ENCODE data around the gene HCN3. TPM values are rescaled to one million over a fixed set of nuclear protein-coding genes. Genes with fewer than 3 reads are reported as not detected.

HCN3 gene
- total RNA-seq, 1 experiment from 2014 or later, result 7.3 TPM

- TF ChIP-seq, protein P1, sequence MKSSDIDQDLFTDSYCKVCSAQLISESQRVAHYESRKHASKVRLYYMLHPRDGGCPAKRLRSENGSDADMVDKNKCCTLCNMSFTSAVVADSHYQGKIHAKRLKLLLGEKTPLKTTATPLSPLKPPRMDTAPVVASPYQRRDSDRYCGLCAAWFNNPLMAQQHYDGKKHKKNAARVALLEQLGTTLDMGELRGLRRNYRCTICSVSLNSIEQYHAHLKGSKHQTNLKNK (CRISPR knock-in tag; IDR thresholded peaks at IDR 0.05), result no peak
Observed at GRCh38 chr1:155267373-155267772, 9.9 kb upstream of the HCN3 start (continued).

DNA sequence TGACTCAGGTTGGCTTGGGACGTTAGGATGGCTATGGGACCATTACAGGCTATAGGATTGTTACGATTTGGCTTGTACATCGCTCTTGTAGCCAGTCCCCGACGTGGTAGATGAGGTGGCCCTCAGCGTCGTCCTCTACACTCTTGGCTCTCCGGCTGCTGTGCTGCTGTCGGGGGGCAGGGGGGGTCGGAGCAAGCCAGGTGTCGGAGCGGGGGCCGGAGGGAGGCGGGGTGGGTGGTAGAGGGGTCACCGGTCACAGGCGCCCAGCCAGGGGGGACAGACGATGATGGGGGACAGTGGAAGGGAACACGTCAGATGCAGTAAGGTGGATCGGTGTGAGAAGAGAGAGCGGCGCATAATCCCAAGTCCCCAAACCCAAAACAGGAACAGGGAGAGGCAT, 8.6 kb upstream of the HCN3 start:
- POLR2A ChIA-PET, result no interaction called here
- ATAC-seq, result no peak
- TF ChIP-seq ARID4B (CRISPR knock-in tag; IDR thresholded peaks at IDR 0.05; ENCODE audit: borderline replicate concordance), result no peak
- no peak for TF ChIP-seq TEAD1 (CRISPR knock-in tag; IDR thresholded peaks at IDR 0.05)
- TF ChIP-seq, protein P2, sequence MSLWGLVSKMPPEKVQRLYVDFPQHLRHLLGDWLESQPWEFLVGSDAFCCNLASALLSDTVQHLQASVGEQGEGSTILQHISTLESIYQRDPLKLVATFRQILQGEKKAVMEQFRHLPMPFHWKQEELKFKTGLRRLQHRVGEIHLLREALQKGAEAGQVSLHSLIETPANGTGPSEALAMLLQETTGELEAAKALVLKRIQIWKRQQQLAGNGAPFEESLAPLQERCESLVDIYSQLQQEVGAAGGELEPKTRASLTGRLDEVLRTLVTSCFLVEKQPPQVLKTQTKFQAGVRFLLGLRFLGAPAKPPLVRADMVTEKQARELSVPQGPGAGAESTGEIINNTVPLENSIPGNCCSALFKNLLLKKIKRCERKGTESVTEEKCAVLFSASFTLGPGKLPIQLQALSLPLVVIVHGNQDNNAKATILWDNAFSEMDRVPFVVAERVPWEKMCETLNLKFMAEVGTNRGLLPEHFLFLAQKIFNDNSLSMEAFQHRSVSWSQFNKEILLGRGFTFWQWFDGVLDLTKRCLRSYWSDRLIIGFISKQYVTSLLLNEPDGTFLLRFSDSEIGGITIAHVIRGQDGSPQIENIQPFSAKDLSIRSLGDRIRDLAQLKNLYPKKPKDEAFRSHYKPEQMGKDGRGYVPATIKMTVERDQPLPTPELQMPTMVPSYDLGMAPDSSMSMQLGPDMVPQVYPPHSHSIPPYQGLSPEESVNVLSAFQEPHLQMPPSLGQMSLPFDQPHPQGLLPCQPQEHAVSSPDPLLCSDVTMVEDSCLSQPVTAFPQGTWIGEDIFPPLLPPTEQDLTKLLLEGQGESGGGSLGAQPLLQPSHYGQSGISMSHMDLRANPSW (CRISPR knock-in tag; conservative IDR thresholded peaks at IDR 0.05; ENCODE audit: low read depth), result no peak
- TF ChIP-seq ETV6 (CRISPR knock-in tag; IDR thresholded peaks at IDR 0.05), result no peak
- no peak for TF ChIP-seq AFF4 (CRISPR knock-in tag; IDR thresholded peaks at IDR 0.05; ENCODE audit: borderline replicate concordance)
- no peak for TF ChIP-seq ZNF532 (CRISPR knock-in tag; IDR thresholded peaks at IDR 0.05; ENCODE audit: borderline replicate concordance)
- TF ChIP-seq, protein P3, sequence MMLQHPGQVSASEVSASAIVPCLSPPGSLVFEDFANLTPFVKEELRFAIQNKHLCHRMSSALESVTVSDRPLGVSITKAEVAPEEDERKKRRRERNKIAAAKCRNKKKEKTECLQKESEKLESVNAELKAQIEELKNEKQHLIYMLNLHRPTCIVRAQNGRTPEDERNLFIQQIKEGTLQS (CRISPR knock-in tag; conservative IDR thresholded peaks at IDR 0.05), result no peak
- no peak for TF ChIP-seq NFYB (CRISPR knock-in tag; conservative IDR thresholded peaks at IDR 0.05; ENCODE audit: low read depth)
- no peak for TF ChIP-seq NR3C1 (CRISPR knock-in tag; conservative IDR thresholded peaks at IDR 0.05; ENCODE audit: low read depth)
- no peak for TF ChIP-seq CREB1 (CRISPR knock-in tag; IDR thresholded peaks at IDR 0.05)
- TF ChIP-seq E2F5 (CRISPR knock-in tag; IDR thresholded peaks at IDR 0.05), result no peak
- no peak for TF ChIP-seq FOXJ3 (CRISPR knock-in tag; IDR thresholded peaks at IDR 0.05; ENCODE audit: borderline replicate concordance)
- TF ChIP-seq MXD4 (CRISPR knock-in tag; IDR thresholded peaks at IDR 0.05; ENCODE audit: borderline replicate concordance), result no peak
- TF ChIP-seq OVOL2 (CRISPR knock-in tag; IDR thresholded peaks at IDR 0.05; ENCODE audit: borderline replicate concordance), result no peak
- TF ChIP-seq ZNF219 (CRISPR knock-in tag; IDR thresholded peaks at IDR 0.05; ENCODE audit: borderline replicate concordance), result no peak
- TF ChIP-seq GABPB1 (CRISPR knock-in tag; IDR thresholded peaks at IDR 0.05), result no peak
- TF ChIP-seq E2F1 (CRISPR knock-in tag; IDR thresholded peaks at IDR 0.05), result no peak

More for the DNA sequence above, 8.6 kb upstream of the HCN3 start:
- CTCF ChIA-PET, result no interaction called here
- Mint-ChIP-seq H3K36me3 (peaks cover 83% of the 10 kb centered on the region), H3K27ac (no peak overlapping the region), H3K4me3 (no peak overlapping the region), H3K4me1 (peaks cover 15% of the 10 kb centered on the region), H3K9me3 (no peaks in the 10 kb centered on the region), H3K27me3 (ENCODE audit: low read depth) (no peaks in the 10 kb centered on the region)
- no peak for DNase-seq (ENCODE audit: low spot score)
